Transverse colon (tissue), 3 donors: ENCODE data around the gene SCGB1A1.

Source experiments
- CTCF ChIP-seq, 5 experiments: fragments of 200-600 bp in 3 of 5; fragments of 450-650 bp in 2 of 5; sonication (generic) in 3 of 5; IDR thresholded peaks; 1 replicate in 2 of 5; 2 replicates in 3 of 5; pipeline ENCODE4 v1.5.1; 2016 to 2017; ENCODE audit warnings: antibody characterized with exemption in 5 of 5, inconsistent platforms in 3 of 5, mild to moderate bottlenecking in 2 of 5, moderate library complexity in 1 of 5
- POLR2A ChIP-seq: fragments of 450-650 bp; IDR thresholded peaks from one replicate; pipeline ENCODE4 v1.6.1; 2016; ENCODE audit warnings: antibody characterized with exemption, mild to moderate bottlenecking, moderate library complexity

GRCh38 chr11:62430425-62430824, 11.6 kb downstream of the SCGB1A1 start:
- TF ChIP-seq CTCF (IDR thresholded peaks at IDR 0.05) = no peak
- TF ChIP-seq POLR2A = no peak
